ENCODE measurements around the gene PCDH9. TPM values are rescaled to one million over a fixed set of nuclear protein-coding genes. Genes with fewer than 3 reads are reported as not detected.

Gene PCDH9
- total and polyA plus RNA-seq, 4 experiments from 2014 or later, result 0.08 to 0.18 (median 0.14) TPM

GRCh38 chr13:66345971-66346370 is 884.2 kb downstream of the PCDH9 start:
- H3K36me3 ChIP-seq (ENCODE audit: insufficient read depth, low read length), result no peaks in the 10 kb centered on the region
- intact Hi-C loops (cut with micrococcal nuclease), result no loop called here
- Mint-ChIP-seq H3K9me3 (peaks cover 0 to 24% (median 8%) of the 10 kb centered on the region in 8 donors), H3K36me3 (no peaks in the 10 kb centered on the region), H3K27me3 (no peaks in the 10 kb centered on the region), H3K27ac (no peak overlapping the region), H3K4me3 (no peak overlapping the region), H3K4me1 (no peaks in the 10 kb centered on the region)
- no peaks in the 10 kb centered on the region for H3K9me3 ChIP-seq (ENCODE audit: control insufficient read depth in 1 of 2, low read length in 2 of 2)
- DNase-seq, result no peak
- no peaks in the 10 kb centered on the region for H3K27me3 ChIP-seq (ENCODE audit: insufficient read depth, low read length)
- H3K4me1 ChIP-seq (ENCODE audit: insufficient read depth, low read length), result no peaks in the 10 kb centered on the region
- ChIA-PET POLR2A (ENCODE audit: partially characterized antibody) (no interaction called here), CTCF (ENCODE audit: partially characterized antibody) (no interaction called here)
- H3K4me3 ChIP-seq (ENCODE audit: low read length in 2 of 2), result no peak overlapping the region
- no peak overlapping the region for H3K27ac ChIP-seq (ENCODE audit: low read depth, low read length)

GRCh38 chr13:66345518-66345810 is 884.7 kb downstream of the PCDH9 start:
- no peak overlapping the region for H3K27ac Mint-ChIP-seq
- H3K4me1 ChIP-seq (ENCODE audit: insufficient read depth, low read length), result no peaks in the 10 kb centered on the region
- no peaks in the 10 kb centered on the region for H3K27me3 ChIP-seq (ENCODE audit: insufficient read depth, low read length)
- H3K36me3 Mint-ChIP-seq, result no peaks in the 10 kb centered on the region
- H3K4me3 ChIP-seq (ENCODE audit: low read length in 2 of 2), result no peak overlapping the region
- POLR2A ChIA-PET (ENCODE audit: partially characterized antibody), result no interaction called here
- H3K36me3 ChIP-seq (ENCODE audit: insufficient read depth, low read length), result no peaks in the 10 kb centered on the region
- CTCF ChIA-PET (ENCODE audit: partially characterized antibody), result no interaction called here
- no peaks in the 10 kb centered on the region for H3K9me3 ChIP-seq (ENCODE audit: control insufficient read depth in 1 of 2, low read length in 2 of 2)
- DNase-seq, result no peak
- H3K4me3 Mint-ChIP-seq, result no peak overlapping the region
- intact Hi-C loops (cut with micrococcal nuclease), result no loop called here
- no peaks in the 10 kb centered on the region for H3K27me3 Mint-ChIP-seq
- H3K4me1 Mint-ChIP-seq, result no peaks in the 10 kb centered on the region
- peaks cover 0 to 24% (median 7%) of the 10 kb centered on the region in 8 donors for H3K9me3 Mint-ChIP-seq
- no peak overlapping the region for H3K27ac ChIP-seq (ENCODE audit: low read depth, low read length)

GRCh38 chr13:66344805-66345517 is 885.2 kb downstream of the PCDH9 start:
- Mint-ChIP-seq H3K4me1 (no peaks in the 10 kb centered on the region), H3K36me3 (no peaks in the 10 kb centered on the region), H3K4me3 (no peak overlapping the region), H3K9me3 (peaks cover 0 to 22% (median 7%) of the 10 kb centered on the region in 8 donors), H3K27ac (no peak overlapping the region), H3K27me3 (no peaks in the 10 kb centered on the region)
- intact Hi-C loops (cut with micrococcal nuclease), result no loop called here
- Histone ChIP-seq H3K4me3 (ENCODE audit: low read length in 2 of 2) (no peak overlapping the region), H3K4me1 (ENCODE audit: insufficient read depth, low read length) (no peaks in the 10 kb centered on the region), H3K27me3 (ENCODE audit: insufficient read depth, low read length) (no peaks in the 10 kb centered on the region), H3K27ac (ENCODE audit: low read depth, low read length) (no peak overlapping the region), H3K36me3 (ENCODE audit: insufficient read depth, low read length) (no peaks in the 10 kb centered on the region), H3K9me3 (ENCODE audit: control insufficient read depth in 1 of 2, low read length in 2 of 2) (no peaks in the 10 kb centered on the region)
- POLR2A ChIA-PET (ENCODE audit: partially characterized antibody), result no interaction called here
- DNase-seq, result no peak
- CTCF ChIA-PET (ENCODE audit: partially characterized antibody), result no interaction called here

GRCh38 chr13:66343224-66343828 is 886.8 kb downstream of the PCDH9 start:
- ChIA-PET CTCF (ENCODE audit: partially characterized antibody) (no interaction called here), POLR2A (ENCODE audit: partially characterized antibody) (no interaction called here)
- H3K27ac ChIP-seq (ENCODE audit: low read depth, low read length), result no peak overlapping the region
- Mint-ChIP-seq H3K4me1 (no peaks in the 10 kb centered on the region), H3K9me3 (peaks cover 0 to 14% (median 7%) of the 10 kb centered on the region in 8 donors), H3K36me3 (no peaks in the 10 kb centered on the region), H3K27ac (no peak overlapping the region), H3K4me3 (no peak overlapping the region), H3K27me3 (no peaks in the 10 kb centered on the region)
- H3K4me3 ChIP-seq (ENCODE audit: low read length in 2 of 2), result no peak overlapping the region
- intact Hi-C loops (cut with micrococcal nuclease), result no loop called here
- H3K36me3 ChIP-seq (ENCODE audit: insufficient read depth, low read length), result no peaks in the 10 kb centered on the region
- no peaks in the 10 kb centered on the region for H3K27me3 ChIP-seq (ENCODE audit: insufficient read depth, low read length)
- H3K4me1 ChIP-seq (ENCODE audit: insufficient read depth, low read length), result no peaks in the 10 kb centered on the region
- no peaks in the 10 kb centered on the region for H3K9me3 ChIP-seq (ENCODE audit: control insufficient read depth in 1 of 2, low read length in 2 of 2)
- no peak for DNase-seq

- no peaks in the 10 kb centered on the region for H3K36me3 Mint-ChIP-seq
- POLR2A ChIA-PET (ENCODE audit: partially characterized antibody), result no interaction called here
- no peak for DNase-seq
- Histone ChIP-seq H3K27ac (ENCODE audit: low read depth, low read length) (no peak overlapping the region), H3K4me3 (ENCODE audit: low read length in 2 of 2) (no peak overlapping the region), H3K27me3 (ENCODE audit: insufficient read depth, low read length) (no peaks in the 10 kb centered on the region), H3K36me3 (ENCODE audit: insufficient read depth, low read length) (no peaks in the 10 kb centered on the region), H3K9me3 (ENCODE audit: control insufficient read depth in 1 of 2, low read length in 2 of 2) (no peaks in the 10 kb centered on the region), H3K4me1 (ENCODE audit: insufficient read depth, low read length) (no peaks in the 10 kb centered on the region)
- peaks cover 0 to 10% (median 5%) of the 10 kb centered on the region in 8 donors for H3K9me3 Mint-ChIP-seq
- CTCF ChIA-PET (ENCODE audit: partially characterized antibody), result interaction anchor here (0.9 kb wide), 1 partner anchor 16 kb away, joined by 3 read pairs; no protein-coding TSS in a partner anchor
- no peaks in the 10 kb centered on the region for H3K4me1 Mint-ChIP-seq
- H3K4me3 Mint-ChIP-seq, result no peak overlapping the region
- intact Hi-C loops (cut with micrococcal nuclease), result no loop called here
- no peak overlapping the region for H3K27ac Mint-ChIP-seq
- no peaks in the 10 kb centered on the region for H3K27me3 Mint-ChIP-seq
Observed at GRCh38 chr13:66341635-66342377, 888.3 kb downstream of the PCDH9 start.

- no peaks in the 10 kb centered on the region for H3K9me3 ChIP-seq (ENCODE audit: control insufficient read depth in 1 of 2, low read length in 2 of 2)
- H3K27ac ChIP-seq (ENCODE audit: low read depth, low read length), result no peak overlapping the region
- no peaks in the 10 kb centered on the region for H3K27me3 ChIP-seq (ENCODE audit: insufficient read depth, low read length)
- no peak overlapping the region for H3K4me3 Mint-ChIP-seq
- no peaks in the 10 kb centered on the region for H3K4me1 Mint-ChIP-seq
- no peak overlapping the region for H3K4me3 ChIP-seq (ENCODE audit: low read length in 2 of 2)
- no peak overlapping the region for H3K27ac Mint-ChIP-seq
- H3K27me3 Mint-ChIP-seq, result no peaks in the 10 kb centered on the region
- H3K4me1 ChIP-seq (ENCODE audit: insufficient read depth, low read length), result no peaks in the 10 kb centered on the region
- H3K9me3 Mint-ChIP-seq, result peaks cover 0 to 13% (median 5%) of the 10 kb centered on the region in 8 donors
- DNase-seq, result no peak
- POLR2A ChIA-PET (ENCODE audit: partially characterized antibody), result no interaction called here
- CTCF ChIA-PET (ENCODE audit: partially characterized antibody), result no interaction called here
- H3K36me3 ChIP-seq (ENCODE audit: insufficient read depth, low read length), result no peaks in the 10 kb centered on the region
- intact Hi-C loops (cut with micrococcal nuclease), result no loop called here
- H3K36me3 Mint-ChIP-seq, result no peaks in the 10 kb centered on the region
Observed at GRCh38 chr13:66339214-66339613, 890.9 kb downstream of the PCDH9 start.

GRCh38 chr13:66338542-66338941 is 891.6 kb downstream of the PCDH9 start:
- H3K4me1 ChIP-seq (ENCODE audit: insufficient read depth, low read length), result no peaks in the 10 kb centered on the region
- no peaks in the 10 kb centered on the region for H3K36me3 ChIP-seq (ENCODE audit: insufficient read depth, low read length)
- no peak overlapping the region for H3K27ac Mint-ChIP-seq
- H3K9me3 ChIP-seq (ENCODE audit: control insufficient read depth in 1 of 2, low read length in 2 of 2), result no peaks in the 10 kb centered on the region
- ChIA-PET CTCF (ENCODE audit: partially characterized antibody) (no interaction called here), POLR2A (ENCODE audit: partially characterized antibody) (no interaction called here)
- H3K9me3 Mint-ChIP-seq, result peaks cover 0 to 13% (median 4%) of the 10 kb centered on the region in 8 donors
- no peaks in the 10 kb centered on the region for H3K36me3 Mint-ChIP-seq
- intact Hi-C loops (cut with micrococcal nuclease), result no loop called here
- H3K4me1 Mint-ChIP-seq, result no peaks in the 10 kb centered on the region
- no peak overlapping the region for H3K4me3 ChIP-seq (ENCODE audit: low read length in 2 of 2)
- no peak for DNase-seq
- H3K27me3 Mint-ChIP-seq, result no peaks in the 10 kb centered on the region
- H3K27me3 ChIP-seq (ENCODE audit: insufficient read depth, low read length), result no peaks in the 10 kb centered on the region
- no peak overlapping the region for H3K4me3 Mint-ChIP-seq
- no peak overlapping the region for H3K27ac ChIP-seq (ENCODE audit: low read depth, low read length)

Data from CD4-positive, alpha-beta memory T cell (primary cell).